Type B pancreatic cell (in vitro differentiated cells): ENCODE measurements around the gene NDRG3. TPM values are rescaled to one million over a fixed set of nuclear protein-coding genes. Genes with fewer than 3 reads are reported as not detected.
A peak's percentile ranks its signal among the peaks of the same experiment; 100 is the strongest.

Experiments
- DNase-seq: peaks from one replicate; pipeline ENCODE4 v3.0.0; 2021; ENCODE audit warnings: mixed read lengths; ENCODE audit not compliant: unreplicated experiment; ENCODE audit errors: extremely low spot score
- H3K27ac Mint-ChIP-seq: 2 replicates; pipeline ENCODE4 v1.8.0; 2021; ENCODE audit warnings: mild to moderate bottlenecking, mixed read lengths
- H3K27me3 Mint-ChIP-seq: 2 replicates; pipeline ENCODE4 v1.8.0; 2021; ENCODE audit warnings: mixed read lengths
- H3K36me3 Mint-ChIP-seq: 2 replicates; pipeline ENCODE4 v1.8.0; 2021; ENCODE audit warnings: mixed read lengths
- H3K4me1 Mint-ChIP-seq: one replicate; pipeline ENCODE4 v1.8.0; 2021; ENCODE audit warnings: mixed read lengths; ENCODE audit not compliant: unreplicated experiment
- H3K4me3 Mint-ChIP-seq: 2 replicates; pipeline ENCODE4 v1.8.0; 2021; ENCODE audit warnings: mild to moderate bottlenecking, mixed read lengths
- H3K9me3 Mint-ChIP-seq: 2 replicates; pipeline ENCODE4 v1.8.0; 2021; ENCODE audit warnings: mixed read lengths
- total RNA-seq: library from RNA; stranded (reverse); gene quantifications from 2 replicates; pipeline ENCODE4 v1.2.1, GENCODE V29; 2021; ENCODE audit warnings: low replicate concordance
- TF ChIP-seq, protein P1 (sequence below): fragments of 200-600 bp; sonication (generic); conservative IDR thresholded peaks from 2 replicates; pipeline ENCODE4 v1.5.0; 2021; ENCODE audit warnings: antibody characterized with exemption, mild to moderate bottlenecking

Gene NDRG3
- total RNA-seq, 1 donor from 2014 or later = 31.5 TPM

DNA sequence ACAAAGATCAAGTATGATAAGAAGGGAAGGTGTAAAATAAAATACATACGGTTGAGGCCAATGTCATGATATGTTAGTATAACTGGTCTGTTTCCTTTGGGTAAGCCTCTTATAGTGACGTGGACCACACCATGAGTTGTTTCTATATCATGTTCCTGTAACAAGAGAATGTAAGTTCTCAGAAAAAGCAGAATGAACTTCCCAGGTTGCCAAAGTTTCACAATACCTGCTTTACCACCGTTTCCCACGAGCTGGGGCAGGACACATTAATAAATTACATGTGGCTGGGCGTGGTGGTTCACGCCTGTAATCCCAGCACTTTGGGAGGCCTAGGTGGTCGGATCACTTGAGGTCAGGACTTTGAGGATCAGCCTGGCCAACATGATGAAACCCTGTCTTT lies 57.3 kb downstream of the NDRG3 start:
- H3K27ac Mint-ChIP-seq = peak overlapping the region; percentile 25
- no peak for DNase-seq
- H3K4me1 Mint-ChIP-seq = no peaks in the 10 kb centered on the region
- H3K9me3 Mint-ChIP-seq = no peaks in the 10 kb centered on the region
- H3K36me3 Mint-ChIP-seq = no peaks in the 10 kb centered on the region
- H3K4me3 Mint-ChIP-seq = no peak overlapping the region
- no peaks in the 10 kb centered on the region for H3K27me3 Mint-ChIP-seq
- TF ChIP-seq, protein P1, sequence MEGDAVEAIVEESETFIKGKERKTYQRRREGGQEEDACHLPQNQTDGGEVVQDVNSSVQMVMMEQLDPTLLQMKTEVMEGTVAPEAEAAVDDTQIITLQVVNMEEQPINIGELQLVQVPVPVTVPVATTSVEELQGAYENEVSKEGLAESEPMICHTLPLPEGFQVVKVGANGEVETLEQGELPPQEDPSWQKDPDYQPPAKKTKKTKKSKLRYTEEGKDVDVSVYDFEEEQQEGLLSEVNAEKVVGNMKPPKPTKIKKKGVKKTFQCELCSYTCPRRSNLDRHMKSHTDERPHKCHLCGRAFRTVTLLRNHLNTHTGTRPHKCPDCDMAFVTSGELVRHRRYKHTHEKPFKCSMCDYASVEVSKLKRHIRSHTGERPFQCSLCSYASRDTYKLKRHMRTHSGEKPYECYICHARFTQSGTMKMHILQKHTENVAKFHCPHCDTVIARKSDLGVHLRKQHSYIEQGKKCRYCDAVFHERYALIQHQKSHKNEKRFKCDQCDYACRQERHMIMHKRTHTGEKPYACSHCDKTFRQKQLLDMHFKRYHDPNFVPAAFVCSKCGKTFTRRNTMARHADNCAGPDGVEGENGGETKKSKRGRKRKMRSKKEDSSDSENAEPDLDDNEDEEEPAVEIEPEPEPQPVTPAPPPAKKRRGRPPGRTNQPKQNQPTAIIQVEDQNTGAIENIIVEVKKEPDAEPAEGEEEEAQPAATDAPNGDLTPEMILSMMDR = no peak

DNA sequence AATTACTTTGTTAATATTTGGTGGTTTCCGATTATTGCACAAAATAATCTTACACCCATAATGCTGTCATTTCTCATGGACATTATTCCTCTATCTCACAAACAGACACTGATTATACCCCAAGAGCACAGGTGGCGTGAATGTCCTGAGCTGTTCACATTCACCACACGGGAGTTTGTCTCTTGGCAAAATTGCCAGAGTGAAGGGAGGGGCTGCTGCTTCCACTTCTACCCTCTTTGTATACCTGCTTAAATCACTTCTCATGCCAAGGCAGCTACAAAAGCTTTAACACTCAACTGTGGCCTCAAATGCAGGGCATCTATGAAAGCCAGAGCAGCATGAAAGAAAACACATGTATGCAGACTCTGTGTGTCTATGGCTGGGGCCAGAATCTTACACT lies 58.0 kb downstream of the NDRG3 start:
- DNase-seq = no peak
- Mint-ChIP-seq H3K27ac (no peak overlapping the region), H3K9me3 (no peaks in the 10 kb centered on the region), H3K36me3 (no peaks in the 10 kb centered on the region), H3K4me1 (no peaks in the 10 kb centered on the region), H3K4me3 (no peak overlapping the region), H3K27me3 (no peaks in the 10 kb centered on the region)
- TF ChIP-seq, protein P1 = no peak

DNA sequence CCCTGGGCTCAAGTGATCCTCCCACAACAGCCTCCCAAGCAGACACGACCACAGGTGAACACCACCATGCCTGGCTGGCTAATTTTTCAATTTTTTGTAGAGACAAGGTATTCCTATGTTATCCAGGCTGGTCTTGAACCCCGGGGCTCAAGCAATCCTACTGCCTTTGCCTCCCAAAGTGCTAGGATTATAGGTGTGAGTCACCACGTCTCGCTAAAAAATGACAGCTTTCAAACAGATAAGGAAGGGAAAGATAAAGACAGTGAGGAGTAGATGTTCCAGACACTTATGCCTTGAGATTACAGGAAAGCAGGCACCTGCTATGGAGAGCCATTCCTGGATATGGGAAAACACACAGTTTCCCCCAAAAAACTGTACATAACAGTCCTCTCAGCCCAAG lies 58.9 kb downstream of the NDRG3 start:
- H3K4me3 Mint-ChIP-seq = no peak overlapping the region
- H3K27ac Mint-ChIP-seq = no peak overlapping the region
- no peaks in the 10 kb centered on the region for H3K27me3 Mint-ChIP-seq
- H3K36me3 Mint-ChIP-seq = peaks cover 4% of the 10 kb centered on the region
- DNase-seq = no peak
- no peaks in the 10 kb centered on the region for H3K9me3 Mint-ChIP-seq
- no peaks in the 10 kb centered on the region for H3K4me1 Mint-ChIP-seq
- TF ChIP-seq, protein P1 = no peak

DNA sequence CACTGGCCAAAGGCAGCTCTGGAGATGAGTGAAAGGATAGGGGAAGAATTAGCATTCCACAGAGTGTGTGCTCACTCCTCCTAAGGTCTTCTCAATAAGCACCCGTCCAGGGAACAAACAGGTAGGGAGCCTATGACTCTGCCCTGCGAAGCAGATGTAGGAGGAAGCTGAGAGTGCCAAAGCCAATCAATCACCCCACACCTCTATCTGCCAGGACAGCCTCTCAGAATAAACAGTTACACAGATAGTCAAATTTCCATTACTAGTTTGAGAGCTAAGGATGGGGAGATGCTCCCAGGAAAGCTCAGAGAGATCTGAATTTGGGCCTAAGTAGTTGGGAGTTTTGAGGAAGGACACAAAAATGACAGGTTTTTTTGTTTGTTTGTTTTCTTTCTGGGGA lies 59.4 kb downstream of the NDRG3 start:
- H3K27ac Mint-ChIP-seq = no peak overlapping the region
- H3K9me3 Mint-ChIP-seq = no peaks in the 10 kb centered on the region
- H3K4me3 Mint-ChIP-seq = no peak overlapping the region
- H3K27me3 Mint-ChIP-seq = no peaks in the 10 kb centered on the region
- no peak for DNase-seq
- TF ChIP-seq, protein P1 = no peak
- H3K4me1 Mint-ChIP-seq = no peaks in the 10 kb centered on the region
- peaks cover 4% of the 10 kb centered on the region for H3K36me3 Mint-ChIP-seq

DNA sequence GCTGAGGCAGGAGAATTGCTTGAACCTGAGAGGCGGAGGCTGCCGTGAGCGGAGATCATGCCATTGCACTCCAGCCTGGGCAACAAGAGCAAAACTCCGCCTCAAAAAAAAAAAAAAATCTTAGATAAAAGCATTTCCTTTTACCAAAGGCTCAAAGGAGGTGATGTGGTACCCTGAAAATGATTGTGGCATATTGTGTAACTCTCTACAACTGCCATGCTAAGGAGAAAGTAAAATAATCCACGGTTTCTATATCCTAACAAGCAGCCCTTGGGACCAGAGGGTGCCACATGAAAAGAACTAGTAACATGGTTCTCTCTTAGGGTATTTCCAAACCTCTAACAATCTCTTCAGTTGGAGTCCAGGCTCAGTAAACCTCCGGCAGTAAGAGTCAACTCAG lies 61.1 kb downstream of the NDRG3 start:
- no peak for DNase-seq
- H3K9me3 Mint-ChIP-seq = no peaks in the 10 kb centered on the region
- H3K4me3 Mint-ChIP-seq = no peak overlapping the region
- TF ChIP-seq, protein P1 = no peak
- no peaks in the 10 kb centered on the region for H3K27me3 Mint-ChIP-seq
- no peaks in the 10 kb centered on the region for H3K4me1 Mint-ChIP-seq
- peaks cover 4% of the 10 kb centered on the region for H3K36me3 Mint-ChIP-seq
- H3K27ac Mint-ChIP-seq = no peak overlapping the region

DNA sequence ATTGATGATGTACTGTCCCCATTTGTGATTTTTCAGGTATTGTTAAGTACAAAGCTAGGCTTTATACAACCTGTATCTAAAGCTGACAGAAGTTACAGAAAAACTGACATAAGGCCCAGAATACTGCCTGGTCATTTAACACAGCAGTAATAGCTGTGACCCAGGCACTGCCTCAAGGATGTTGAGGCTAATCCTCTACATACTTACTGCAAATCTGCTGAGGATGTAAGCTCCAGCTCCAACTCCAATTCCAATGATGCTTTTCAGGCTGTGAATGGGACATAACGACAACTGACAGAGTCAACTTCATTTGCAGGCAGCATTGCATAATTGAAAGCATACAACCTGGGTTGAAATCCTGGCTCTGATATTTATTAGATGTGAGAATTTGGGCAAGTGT lies 63.6 kb downstream of the NDRG3 start:
- H3K27ac Mint-ChIP-seq = no peak overlapping the region

More for the DNA sequence above, 63.6 kb downstream of the NDRG3 start:
- peaks cover 12% of the 10 kb centered on the region for H3K36me3 Mint-ChIP-seq
- no peaks in the 10 kb centered on the region for H3K9me3 Mint-ChIP-seq
- H3K27me3 Mint-ChIP-seq = no peaks in the 10 kb centered on the region
- peaks cover 8% of the 10 kb centered on the region for H3K4me1 Mint-ChIP-seq
- H3K4me3 Mint-ChIP-seq = no peak overlapping the region
- TF ChIP-seq, protein P1 = no peak
- DNase-seq = no peak
